H1 (cell line): ENCODE measurements around the gene EOGT. TPM values are rescaled to one million over a fixed set of nuclear protein-coding genes. Genes with fewer than 3 reads are reported as not detected.

Experiments
- ASH2L ChIP-seq: fragments of 200-600, 300-600 bp; sonication (generic); IDR thresholded peaks from one replicate; pipeline ENCODE4 v1.7.1; 2017; ENCODE audit warnings: low read length
- ATF2 ChIP-seq: IDR thresholded peaks from 2 replicates; pipeline ENCODE4 v1.6.1; 2012; ENCODE audit warnings: low read length, inconsistent platforms
- CBX5 ChIP-seq: fragments of 300-800, 300-1000 bp; sonication (generic); IDR thresholded peaks from 2 replicates; pipeline ENCODE4 v1.7.1; 2016; ENCODE audit warnings: antibody characterized with exemption, low read length, low read depth
- CBX8 ChIP-seq: fragments of 300-800, 300-1000 bp; sonication (generic); IDR thresholded peaks from 2 replicates; pipeline ENCODE4 v1.7.1; 2016; ENCODE audit warnings: low read depth, low read length, borderline replicate concordance
- CHD1 ChIP-seq: IDR thresholded peaks from 2 replicates; pipeline ENCODE4 v1.6.1; 2012; ENCODE audit warnings: low read depth, low read length, improper control_type of control experiment
- CTBP2 ChIP-seq: IDR thresholded peaks from 2 replicates; pipeline ENCODE4 v1.7.0; 2011; ENCODE audit warnings: borderline replicate concordance, mild to moderate bottlenecking, moderate library complexity, mixed read lengths, low read length; ENCODE audit not compliant: insufficient read depth, insufficient read length
- EP300 ChIP-seq, 2 experiments: IDR thresholded peaks; 1 replicate in 1 of 2; 2 replicates in 1 of 2; pipeline ENCODE4 v1.6.1; 2011 to 2012; ENCODE audit warnings: low read depth in 2 of 2, low read length in 2 of 2, mild to moderate bottlenecking in 2 of 2, borderline replicate concordance in 1 of 2, inconsistent platforms in 1 of 2, moderate library complexity in 1 of 2
- GTF2F1 ChIP-seq: IDR thresholded peaks from 2 replicates; pipeline ENCODE4 v1.6.1; 2012; ENCODE audit warnings: low read depth, low read length, improper control_type of control experiment, borderline replicate concordance
- JUN ChIP-seq: IDR thresholded peaks from 2 replicates; pipeline ENCODE4 v1.6.1; 2011; ENCODE audit warnings: low read depth, mild to moderate bottlenecking, improper control_type of control experiment, low read length
- JUND ChIP-seq: IDR thresholded peaks from 2 replicates; pipeline ENCODE4 v1.6.1; 2011; ENCODE audit warnings: mild to moderate bottlenecking, improper control_type of control experiment, low read length
- KDM4A ChIP-seq: IDR thresholded peaks from one replicate; pipeline ENCODE4 v1.7.1; 2012; ENCODE audit warnings: low read depth, mild to moderate bottlenecking, moderate library complexity, low read length, inconsistent platforms; ENCODE audit not compliant: severe bottlenecking
- POU5F1 ChIP-seq: IDR thresholded peaks from 2 replicates; pipeline ENCODE4 v1.6.1; 2011; ENCODE audit warnings: low read depth, mild to moderate bottlenecking, low read length, moderate library complexity
- RAD21 ChIP-seq, 2 experiments: IDR thresholded peaks in 1 of 2; conservative IDR thresholded peaks in 1 of 2; 2 replicates each; pipeline ENCODE4 v1.6.1; 2011; ENCODE audit warnings: low read depth in 2 of 2, low read length in 2 of 2, improper control_type of control experiment in 1 of 2, inconsistent platforms in 1 of 2, mild to moderate bottlenecking in 1 of 2, moderate library complexity in 1 of 2
- RNF2 ChIP-seq: fragments of 200-900, 300-1000 bp; sonication (generic); IDR thresholded peaks from 2 replicates; pipeline ENCODE4 v1.7.1; 2016; ENCODE audit warnings: borderline replicate concordance, low read depth, mild to moderate bottlenecking, antibody characterized with exemption, low read length; ENCODE audit not compliant: poor library complexity, severe bottlenecking; ENCODE audit errors: missing control alignments
- SIRT6 ChIP-seq: IDR thresholded peaks from one replicate; pipeline ENCODE4 v1.7.1; 2012; ENCODE audit warnings: low read length, inconsistent platforms
- SP2 ChIP-seq: IDR thresholded peaks from 2 replicates; pipeline ENCODE4 v1.6.1; 2012; ENCODE audit warnings: mild to moderate bottlenecking, low read length, inconsistent platforms
- SP4 ChIP-seq: IDR thresholded peaks from 2 replicates; pipeline ENCODE4 v1.6.1; 2012; ENCODE audit warnings: low read length, inconsistent platforms
- TBP ChIP-seq: IDR thresholded peaks from 2 replicates; pipeline ENCODE4 v1.6.1; 2011; ENCODE audit warnings: low read depth, low read length, improper control_type of control experiment
- TCF12 ChIP-seq: IDR thresholded peaks from 2 replicates; pipeline ENCODE4 v1.6.1; 2011; ENCODE audit warnings: low read depth, mild to moderate bottlenecking, low read length
- TEAD4 ChIP-seq: IDR thresholded peaks from 2 replicates; pipeline ENCODE4 v1.6.1; 2012; ENCODE audit warnings: low read depth, low read length, inconsistent platforms, mixed read lengths
- YY1 ChIP-seq: IDR thresholded peaks from 2 replicates; pipeline ENCODE4 v1.6.1; 2011; ENCODE audit warnings: low read depth, mild to moderate bottlenecking, low read length
- polyA plus RNA-seq, 7 experiments: library from polyadenylated mRNA; depleted of rRNA in 3 of 7; stranded (reverse) in 5 of 7; unstranded in 2 of 7; fragments of >200 nt in 5 of 7; fragments of 200-250 nt in 2 of 7; gene quantifications; 1 replicate in 5 of 7; 2 replicates in 1 of 7; 4 replicates in 1 of 7; pipeline versions ENCODE4 v1.2.1 to v1.2.3, GENCODE V29; 2011 to 2013; ENCODE audit warnings: missing spikeins in 2 of 7, mixed read lengths in 2 of 7
- total RNA-seq: library from RNA; stranded (reverse); fragmentation: NEBNext Ultra II Directional; extraction: Animal tissue kit (Norgen Biotek cat#: 25700); gene quantifications from 2 replicates; pipeline ENCODE4 v1.2.1, GENCODE V29; 2021
- TF ChIP-seq, protein P1 (sequence below): IDR thresholded peaks from 2 replicates; pipeline ENCODE4 v1.6.1; 2012; ENCODE audit warnings: inconsistent platforms

The EOGT gene
- total and polyA plus RNA-seq, 2 of the 8 experiments (the other 6 are each of a cell fraction or from before 2014, with no cell fraction given): 6.7 to 20.7 TPM

- TF ChIP-seq GTF2F1 (no peak), CBX8 (no peak), KDM4A (no peak), EP300 (IDR thresholded peaks at IDR 0.05; ENCODE audit: borderline replicate concordance in 1 of 2, low read depth in 2 of 2, low read length in 2 of 2) (no peak; a peak in 1 of 3 replicates), CTBP2 (no peak), JUND (no peak), JUN (no peak), SP4 (no peak), YY1 (peak; percentile 78; the same call in 1 of the 2 replicates), CBX5 (no peak), TBP (peak; percentile 73; the same call in 1 of the 2 replicates), RAD21 (IDR thresholded peaks at IDR 0.05 in 1 of 2, conservative IDR thresholded peaks at IDR 0.05 in 1 of 2; ENCODE audit: low read depth in 2 of 2, low read length in 2 of 2) (0 out of 4 replicates have a peak, but pooled peaks of 1 of the 2 experiments have one; percentile 3), CHD1 (no peak), ASH2L (peak; percentile 55), TEAD4 (peak; percentile 68; the same call in 1 of the 2 replicates), POU5F1 (no peak), SIRT6 (no peak), RNF2 (no peak), TCF12 (no peak), SP2 (no peak), ATF2 (no peak; the same call in 1 of the 2 replicates)
- TF ChIP-seq, protein P1, sequence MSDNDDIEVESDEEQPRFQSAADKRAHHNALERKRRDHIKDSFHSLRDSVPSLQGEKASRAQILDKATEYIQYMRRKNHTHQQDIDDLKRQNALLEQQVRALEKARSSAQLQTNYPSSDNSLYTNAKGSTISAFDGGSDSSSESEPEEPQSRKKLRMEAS: peak; percentile 49; the same call in 1 of the 2 replicates
Observed at GRCh38 chr3:69051756-69052471, 38.4 kb upstream of the EOGT start, which contains the start of gene TMF1 (continued).
